Smooth muscle cell of the umbilical artery (primary cell): ENCODE results near the gene GAGE12D. TPM values are rescaled to one million over a fixed set of nuclear protein-coding genes. Genes with fewer than 3 reads are reported as not detected.

ENCODE experiments used
- total RNA-seq: library from RNA; depleted of rRNA; stranded (reverse); fragments of >200 nt; gene quantifications from 2 replicates; pipeline ENCODE4 v1.2.3, GENCODE V29; 2014

Gene GAGE12D, protein sequence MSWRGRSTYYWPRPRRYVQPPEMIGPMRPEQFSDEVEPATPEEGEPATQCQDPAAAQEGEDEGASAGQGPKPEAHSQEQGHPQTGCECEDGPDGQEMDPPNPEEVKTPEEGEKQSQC
- total RNA-seq, result not detected in 2 replicates

DNA sequence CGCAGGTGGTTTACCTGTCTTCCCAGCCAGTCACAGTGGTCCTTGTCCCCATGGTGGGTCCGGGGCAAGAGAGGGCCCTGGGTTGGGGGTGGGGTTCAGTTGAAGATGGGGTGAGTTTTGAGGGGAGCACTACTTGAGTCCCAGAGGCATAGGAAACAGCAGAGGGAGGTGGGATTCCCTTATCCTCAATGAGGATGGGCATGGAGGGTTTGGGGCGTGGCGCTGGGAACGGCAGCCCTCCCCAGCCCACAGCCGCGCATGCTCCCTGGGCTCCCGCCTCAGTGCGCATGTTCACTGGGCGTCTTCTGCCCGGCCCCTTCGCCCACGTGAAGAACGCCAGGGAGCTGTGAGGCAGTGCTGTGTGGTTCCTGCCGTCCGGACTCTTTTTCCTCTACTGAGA lies at the start of gene GAGE12D:
Gene GAGE12D (plus strand): TSS at position 301 of the 400 bp plus-strand sequence. CDS start 1,155 bp downstream, outside the sequence.

DNA sequence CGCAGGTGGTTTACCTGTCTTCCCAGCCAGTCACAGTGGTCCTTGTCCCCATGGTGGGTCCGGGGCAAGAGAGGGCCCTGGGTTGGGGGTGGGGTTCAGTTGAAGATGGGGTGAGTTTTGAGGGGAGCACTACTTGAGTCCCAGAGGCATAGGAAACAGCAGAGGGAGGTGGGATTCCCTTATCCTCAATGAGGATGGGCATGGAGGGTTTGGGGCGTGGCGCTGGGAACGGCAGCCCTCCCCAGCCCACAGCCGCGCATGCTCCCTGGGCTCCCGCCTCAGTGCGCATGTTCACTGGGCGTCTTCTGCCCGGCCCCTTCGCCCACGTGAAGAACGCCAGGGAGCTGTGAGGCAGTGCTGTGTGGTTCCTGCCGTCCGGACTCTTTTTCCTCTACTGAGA lies 9.7 kb upstream of the GAGE12D start, which contains the start of gene GAGE12C:
Gene GAGE12C (plus strand): TSS at position 301 of the 400 bp plus-strand sequence. CDS start 1,155 bp downstream, outside the sequence.

DNA sequence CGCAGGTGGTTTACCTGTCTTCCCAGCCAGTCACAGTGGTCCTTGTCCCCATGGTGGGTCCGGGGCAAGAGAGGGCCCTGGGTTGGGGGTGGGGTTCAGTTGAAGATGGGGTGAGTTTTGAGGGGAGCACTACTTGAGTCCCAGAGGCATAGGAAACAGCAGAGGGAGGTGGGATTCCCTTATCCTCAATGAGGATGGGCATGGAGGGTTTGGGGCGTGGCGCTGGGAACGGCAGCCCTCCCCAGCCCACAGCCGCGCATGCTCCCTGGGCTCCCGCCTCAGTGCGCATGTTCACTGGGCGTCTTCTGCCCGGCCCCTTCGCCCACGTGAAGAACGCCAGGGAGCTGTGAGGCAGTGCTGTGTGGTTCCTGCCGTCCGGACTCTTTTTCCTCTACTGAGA lies 9.5 kb downstream of the GAGE12D start, which contains the start of gene GAGE12E:
Gene GAGE12E (plus strand): TSS at position 301 of the 400 bp plus-strand sequence. CDS start 1,155 bp downstream, outside the sequence.

DNA sequence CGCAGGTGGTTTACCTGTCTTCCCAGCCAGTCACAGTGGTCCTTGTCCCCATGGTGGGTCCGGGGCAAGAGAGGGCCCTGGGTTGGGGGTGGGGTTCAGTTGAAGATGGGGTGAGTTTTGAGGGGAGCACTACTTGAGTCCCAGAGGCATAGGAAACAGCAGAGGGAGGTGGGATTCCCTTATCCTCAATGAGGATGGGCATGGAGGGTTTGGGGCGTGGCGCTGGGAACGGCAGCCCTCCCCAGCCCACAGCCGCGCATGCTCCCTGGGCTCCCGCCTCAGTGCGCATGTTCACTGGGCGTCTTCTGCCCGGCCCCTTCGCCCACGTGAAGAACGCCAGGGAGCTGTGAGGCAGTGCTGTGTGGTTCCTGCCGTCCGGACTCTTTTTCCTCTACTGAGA lies 19.0 kb downstream of the GAGE12D start, which contains the start of gene GAGE12F:
Gene GAGE12F (plus strand): TSS at position 301 of the 400 bp plus-strand sequence. CDS start 1,155 bp downstream, outside the sequence.

DNA sequence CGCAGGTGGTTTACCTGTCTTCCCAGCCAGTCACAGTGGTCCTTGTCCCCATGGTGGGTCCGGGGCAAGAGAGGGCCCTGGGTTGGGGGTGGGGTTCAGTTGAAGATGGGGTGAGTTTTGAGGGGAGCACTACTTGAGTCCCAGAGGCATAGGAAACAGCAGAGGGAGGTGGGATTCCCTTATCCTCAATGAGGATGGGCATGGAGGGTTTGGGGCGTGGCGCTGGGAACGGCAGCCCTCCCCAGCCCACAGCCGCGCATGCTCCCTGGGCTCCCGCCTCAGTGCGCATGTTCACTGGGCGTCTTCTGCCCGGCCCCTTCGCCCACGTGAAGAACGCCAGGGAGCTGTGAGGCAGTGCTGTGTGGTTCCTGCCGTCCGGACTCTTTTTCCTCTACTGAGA lies 28.6 kb downstream of the GAGE12D start, which contains the start of gene GAGE12G:
Gene GAGE12G (plus strand): TSS at position 301 of the 400 bp plus-strand sequence. CDS start 1,155 bp downstream, outside the sequence.

DNA sequence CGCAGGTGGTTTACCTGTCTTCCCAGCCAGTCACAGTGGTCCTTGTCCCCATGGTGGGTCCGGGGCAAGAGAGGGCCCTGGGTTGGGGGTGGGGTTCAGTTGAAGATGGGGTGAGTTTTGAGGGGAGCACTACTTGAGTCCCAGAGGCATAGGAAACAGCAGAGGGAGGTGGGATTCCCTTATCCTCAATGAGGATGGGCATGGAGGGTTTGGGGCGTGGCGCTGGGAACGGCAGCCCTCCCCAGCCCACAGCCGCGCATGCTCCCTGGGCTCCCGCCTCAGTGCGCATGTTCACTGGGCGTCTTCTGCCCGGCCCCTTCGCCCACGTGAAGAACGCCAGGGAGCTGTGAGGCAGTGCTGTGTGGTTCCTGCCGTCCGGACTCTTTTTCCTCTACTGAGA lies 38.1 kb downstream of the GAGE12D start, which contains the start of gene GAGE12H:
Gene GAGE12H (plus strand): TSS at position 301 of the 400 bp plus-strand sequence. CDS start 1,155 bp downstream, outside the sequence.

DNA sequence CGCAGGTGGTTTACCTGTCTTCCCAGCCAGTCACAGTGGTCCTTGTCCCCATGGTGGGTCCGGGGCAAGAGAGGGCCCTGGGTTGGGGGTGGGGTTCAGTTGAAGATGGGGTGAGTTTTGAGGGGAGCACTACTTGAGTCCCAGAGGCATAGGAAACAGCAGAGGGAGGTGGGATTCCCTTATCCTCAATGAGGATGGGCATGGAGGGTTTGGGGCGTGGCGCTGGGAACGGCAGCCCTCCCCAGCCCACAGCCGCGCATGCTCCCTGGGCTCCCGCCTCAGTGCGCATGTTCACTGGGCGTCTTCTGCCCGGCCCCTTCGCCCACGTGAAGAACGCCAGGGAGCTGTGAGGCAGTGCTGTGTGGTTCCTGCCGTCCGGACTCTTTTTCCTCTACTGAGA lies 47.7 kb downstream of the GAGE12D start, which contains the start of gene GAGE2A:
Gene GAGE2A (plus strand): TSS at position 301 of the 400 bp plus-strand sequence. CDS start 1,155 bp downstream, outside the sequence.

Other genes with a start within 250 kb of the GAGE12D start
- not detected in 2 replicates for gene GAGE10, start 238.1 kb upstream of the GAGE12D start, total RNA-seq
- gene GAGE12J, start 219.7 kb upstream of the GAGE12D start, total RNA-seq, result not detected in 2 replicates
- gene GAGE13, start 210.2 kb upstream of the GAGE12D start, total RNA-seq, result not detected in 2 replicates
- gene GAGE12C, start 9.6 kb upstream of the GAGE12D start, total RNA-seq, result not detected in 2 replicates
- gene GAGE12E, start 9.6 kb downstream of the GAGE12D start, total RNA-seq, result not detected in 2 replicates
- not detected in 2 replicates for gene GAGE12F, start 19.1 kb downstream of the GAGE12D start, total RNA-seq
- not detected in 2 replicates for gene GAGE12G, start 28.7 kb downstream of the GAGE12D start, total RNA-seq
- gene GAGE12H, start 38.2 kb downstream of the GAGE12D start, total RNA-seq, result not detected in 2 replicates
- gene GAGE2A, start 47.8 kb downstream of the GAGE12D start, total RNA-seq, result not detected in 2 replicates
- not detected in 2 replicates for gene GAGE1, start 57.3 kb downstream of the GAGE12D start, total RNA-seq
- gene PAGE1, start 154.3 kb downstream of the GAGE12D start, total RNA-seq, result not detected in 2 replicates